ENCODE data around the gene IRAG1.

DNA sequence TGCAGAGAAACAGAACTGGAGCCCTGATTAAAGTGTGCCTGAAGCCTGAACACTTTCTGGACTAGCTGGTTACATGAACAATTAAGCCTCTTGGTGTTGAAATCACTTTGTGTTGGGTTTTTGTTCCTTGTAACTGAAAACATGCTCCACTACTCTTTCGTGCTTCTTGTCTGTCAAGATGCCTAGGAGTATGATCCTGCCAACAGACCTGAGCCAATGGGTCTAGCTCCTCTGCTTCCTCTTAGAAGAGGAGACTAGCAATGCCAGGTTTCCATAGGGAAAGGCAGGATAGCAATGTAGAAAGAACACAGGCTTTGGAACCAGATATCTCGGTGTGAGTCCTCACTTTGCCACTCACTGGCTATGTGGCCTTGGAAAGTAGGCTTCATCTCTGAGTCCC is 40.3 kb downstream of the IRAG1 start:
- no peak for TF ChIP-seq POLR2A (IDR thresholded peaks at IDR 0.05)
- TF ChIP-seq CTCF (IDR thresholded peaks at IDR 0.05) = no peak

All from uterus (tissue), 2 donors.